Measurements from ENCODE around the gene MCM9. TPM values are rescaled to one million over a fixed set of nuclear protein-coding genes. Genes with fewer than 3 reads are reported as not detected.

MCM9 gene
- total RNA-seq, 2 donors from 2014 or later: 17.8 to 21.2 TPM

DNA sequence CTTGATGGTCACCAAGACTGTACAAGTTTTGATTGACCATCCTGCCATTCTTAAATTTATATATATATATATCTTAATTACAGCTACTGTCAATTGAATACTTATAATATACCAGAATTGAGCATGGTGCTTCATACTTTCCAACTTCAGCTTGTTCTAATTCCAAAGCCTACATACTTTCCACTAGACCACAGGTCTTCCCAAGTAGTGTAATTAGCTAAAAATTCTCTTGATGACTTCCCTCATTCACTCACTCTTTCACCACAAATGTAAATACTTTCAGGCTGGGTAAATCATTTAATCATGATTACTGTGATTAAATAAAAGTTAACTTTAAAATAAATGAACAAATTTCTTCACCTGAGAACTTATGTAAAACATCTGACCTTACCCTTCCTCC lies 37.6 kb downstream of the MCM9 start:
- Histone ChIP-seq H3K27ac (ENCODE audit: low read depth, low read length) (no peak overlapping the region), H3K4me1 (ENCODE audit: control insufficient read depth, insufficient read depth, low read length) (peaks cover 8% of the 10 kb centered on the region), H3K27me3 (ENCODE audit: control insufficient read depth, insufficient read depth, low read length, poor library complexity, severe bottlenecking) (no peaks in the 10 kb centered on the region), H3K9ac (ENCODE audit: extremely low read depth, low read length, poor library complexity, severe bottlenecking) (peak overlapping the region; percentile 89), H3K4me3 (ENCODE audit: low read length) (peak overlapping the region; percentile 96), H3K9me3 (ENCODE audit: control insufficient read depth, low read length) (no peaks in the 10 kb centered on the region), H3K36me3 (ENCODE audit: control insufficient read depth, insufficient read depth, low read length) (peaks cover 46% of the 10 kb centered on the region)
- TF ChIP-seq, protein P1, sequence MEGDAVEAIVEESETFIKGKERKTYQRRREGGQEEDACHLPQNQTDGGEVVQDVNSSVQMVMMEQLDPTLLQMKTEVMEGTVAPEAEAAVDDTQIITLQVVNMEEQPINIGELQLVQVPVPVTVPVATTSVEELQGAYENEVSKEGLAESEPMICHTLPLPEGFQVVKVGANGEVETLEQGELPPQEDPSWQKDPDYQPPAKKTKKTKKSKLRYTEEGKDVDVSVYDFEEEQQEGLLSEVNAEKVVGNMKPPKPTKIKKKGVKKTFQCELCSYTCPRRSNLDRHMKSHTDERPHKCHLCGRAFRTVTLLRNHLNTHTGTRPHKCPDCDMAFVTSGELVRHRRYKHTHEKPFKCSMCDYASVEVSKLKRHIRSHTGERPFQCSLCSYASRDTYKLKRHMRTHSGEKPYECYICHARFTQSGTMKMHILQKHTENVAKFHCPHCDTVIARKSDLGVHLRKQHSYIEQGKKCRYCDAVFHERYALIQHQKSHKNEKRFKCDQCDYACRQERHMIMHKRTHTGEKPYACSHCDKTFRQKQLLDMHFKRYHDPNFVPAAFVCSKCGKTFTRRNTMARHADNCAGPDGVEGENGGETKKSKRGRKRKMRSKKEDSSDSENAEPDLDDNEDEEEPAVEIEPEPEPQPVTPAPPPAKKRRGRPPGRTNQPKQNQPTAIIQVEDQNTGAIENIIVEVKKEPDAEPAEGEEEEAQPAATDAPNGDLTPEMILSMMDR (conservative IDR thresholded peaks at IDR 0.05): no peak
- H3K27ac Mint-ChIP-seq: peak overlapping the region; percentile 84
- H3K4me1 Mint-ChIP-seq: peaks cover 48% of the 10 kb centered on the region
- H3K9me3 Mint-ChIP-seq: no peaks in the 10 kb centered on the region
- no peaks in the 10 kb centered on the region for H3K27me3 Mint-ChIP-seq (ENCODE audit: insufficient read depth)
- peak overlapping the region; percentile 32 for H3K4me3 Mint-ChIP-seq
- no peak for DNase-seq
- H3K36me3 Mint-ChIP-seq (ENCODE audit: low read depth): peaks cover 33% of the 10 kb centered on the region

DNA sequence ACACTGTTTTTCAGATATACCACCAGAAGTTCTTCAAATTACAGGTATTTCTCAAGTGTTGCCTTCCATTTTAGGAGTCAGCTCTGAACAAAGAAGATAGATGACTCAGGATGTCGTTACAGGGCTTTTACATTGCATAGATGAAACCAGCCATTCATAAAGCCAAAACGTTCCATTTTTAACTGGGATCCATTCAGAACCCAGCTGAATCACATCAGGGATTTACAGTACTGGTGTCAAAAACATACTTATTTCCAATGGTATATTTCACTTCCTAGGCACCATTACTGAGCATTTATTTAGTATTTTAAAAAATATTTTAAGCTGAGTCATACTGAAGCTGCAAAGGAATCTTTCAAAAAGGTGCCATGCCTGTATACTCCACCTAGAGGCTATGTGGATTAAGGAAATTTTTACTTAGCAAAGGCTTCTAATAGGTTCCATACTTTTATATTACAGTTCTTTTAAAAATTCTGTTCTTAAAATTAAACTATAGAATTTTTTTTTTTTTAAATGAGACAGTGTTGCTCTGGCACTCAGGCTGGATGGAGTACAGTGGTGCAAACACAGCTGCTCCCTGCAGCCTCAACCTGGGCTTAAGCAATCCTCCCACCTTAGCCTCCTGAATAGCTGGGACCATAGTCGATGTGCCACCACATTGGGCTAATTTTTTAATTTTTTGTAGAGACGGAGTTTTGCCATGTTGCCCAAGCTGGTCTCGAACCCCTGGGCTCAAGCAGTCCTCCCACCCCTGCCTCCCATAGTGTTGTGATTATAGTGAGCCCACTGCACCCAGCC lies 38.4 kb downstream of the MCM9 start:
- Histone ChIP-seq H3K9me3 (ENCODE audit: control insufficient read depth, low read length) (no peaks in the 10 kb centered on the region), H3K27ac (ENCODE audit: low read depth, low read length) (peak overlapping the region; percentile 19), H3K27me3 (ENCODE audit: control insufficient read depth, insufficient read depth, low read length, poor library complexity, severe bottlenecking) (no peaks in the 10 kb centered on the region), H3K9ac (ENCODE audit: extremely low read depth, low read length, poor library complexity, severe bottlenecking) (peak overlapping the region; percentile 89), H3K4me1 (ENCODE audit: control insufficient read depth, insufficient read depth, low read length) (peaks cover 13% of the 10 kb centered on the region), H3K36me3 (ENCODE audit: control insufficient read depth, insufficient read depth, low read length) (peaks cover 38% of the 10 kb centered on the region), H3K4me3 (ENCODE audit: low read length) (peak overlapping the region; percentile 96)
- H3K4me1 Mint-ChIP-seq: peaks cover 54% of the 10 kb centered on the region
- peak overlapping the region; percentile 99 for H3K4me3 Mint-ChIP-seq
- TF ChIP-seq, protein P1 (conservative IDR thresholded peaks at IDR 0.05): peak; percentile 77
- H3K27me3 Mint-ChIP-seq (ENCODE audit: insufficient read depth): no peaks in the 10 kb centered on the region
- peak overlapping the region; percentile 95 for H3K27ac Mint-ChIP-seq
- H3K9me3 Mint-ChIP-seq: no peaks in the 10 kb centered on the region
- no peak for DNase-seq
- 0 to 61% methylated on average over 1 to 5 of the region's 5 CpGs for WGBS, 2 experiments (ENCODE audit: insufficient coverage in 1 of 2, insufficient read length in 1 of 2)
- H3K36me3 Mint-ChIP-seq (ENCODE audit: low read depth): peaks cover 26% of the 10 kb centered on the region

DNA sequence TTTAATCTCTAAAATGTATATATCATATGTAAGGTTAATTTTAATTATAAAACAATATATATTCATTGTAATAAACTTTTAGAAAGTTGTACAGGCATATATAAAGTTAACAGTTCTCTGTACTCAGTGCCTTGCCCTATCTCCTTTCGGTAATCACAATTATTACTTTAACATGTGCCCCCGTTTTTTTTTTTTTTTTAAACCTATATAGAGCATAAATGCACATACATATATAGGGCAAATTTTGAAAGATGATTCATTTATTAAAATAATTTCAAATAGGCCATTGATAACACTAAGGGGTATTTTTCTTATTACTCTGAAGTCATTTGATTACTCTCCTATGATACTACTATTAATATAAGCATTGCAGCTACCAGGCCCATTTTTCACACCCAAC lies 39.1 kb downstream of the MCM9 start:
- Histone ChIP-seq H3K9me3 (ENCODE audit: control insufficient read depth, low read length) (no peaks in the 10 kb centered on the region), H3K4me3 (ENCODE audit: low read length) (peak overlapping the region; percentile 96), H3K9ac (ENCODE audit: extremely low read depth, low read length, poor library complexity, severe bottlenecking) (peak overlapping the region; percentile 89), H3K27me3 (ENCODE audit: control insufficient read depth, insufficient read depth, low read length, poor library complexity, severe bottlenecking) (no peaks in the 10 kb centered on the region), H3K27ac (ENCODE audit: low read depth, low read length) (no peak overlapping the region), H3K36me3 (ENCODE audit: control insufficient read depth, insufficient read depth, low read length) (peaks cover 31% of the 10 kb centered on the region), H3K4me1 (ENCODE audit: control insufficient read depth, insufficient read depth, low read length) (peaks cover 15% of the 10 kb centered on the region)
- peak overlapping the region; percentile 95 for H3K27ac Mint-ChIP-seq
- H3K4me1 Mint-ChIP-seq: peaks cover 56% of the 10 kb centered on the region
- peaks cover 20% of the 10 kb centered on the region for H3K36me3 Mint-ChIP-seq (ENCODE audit: low read depth)
- peak overlapping the region; percentile 99 for H3K4me3 Mint-ChIP-seq
- TF ChIP-seq, protein P1 (conservative IDR thresholded peaks at IDR 0.05): no peak
- no peaks in the 10 kb centered on the region for H3K27me3 Mint-ChIP-seq (ENCODE audit: insufficient read depth)
- H3K9me3 Mint-ChIP-seq: no peaks in the 10 kb centered on the region
- no peak for DNase-seq
- WGBS, 2 experiments (ENCODE audit: insufficient coverage in 1 of 2, insufficient read length in 1 of 2): 25% methylated on average over 2 of the region's 2 CpGs; no CpG with 5 or more reads in 1 of the 2 experiments
